GM12874 (cell line): Measurements from ENCODE around the gene ADAMTS7.

Experiments
- CTCF ChIP-seq: IDR thresholded peaks from 2 replicates; pipeline ENCODE4 v1.5.1; 2011; ENCODE audit warnings: low read depth, mild to moderate bottlenecking, control low read depth, low read length, moderate library complexity; ENCODE audit not compliant: insufficient read depth

Gene ADAMTS7

DNA sequence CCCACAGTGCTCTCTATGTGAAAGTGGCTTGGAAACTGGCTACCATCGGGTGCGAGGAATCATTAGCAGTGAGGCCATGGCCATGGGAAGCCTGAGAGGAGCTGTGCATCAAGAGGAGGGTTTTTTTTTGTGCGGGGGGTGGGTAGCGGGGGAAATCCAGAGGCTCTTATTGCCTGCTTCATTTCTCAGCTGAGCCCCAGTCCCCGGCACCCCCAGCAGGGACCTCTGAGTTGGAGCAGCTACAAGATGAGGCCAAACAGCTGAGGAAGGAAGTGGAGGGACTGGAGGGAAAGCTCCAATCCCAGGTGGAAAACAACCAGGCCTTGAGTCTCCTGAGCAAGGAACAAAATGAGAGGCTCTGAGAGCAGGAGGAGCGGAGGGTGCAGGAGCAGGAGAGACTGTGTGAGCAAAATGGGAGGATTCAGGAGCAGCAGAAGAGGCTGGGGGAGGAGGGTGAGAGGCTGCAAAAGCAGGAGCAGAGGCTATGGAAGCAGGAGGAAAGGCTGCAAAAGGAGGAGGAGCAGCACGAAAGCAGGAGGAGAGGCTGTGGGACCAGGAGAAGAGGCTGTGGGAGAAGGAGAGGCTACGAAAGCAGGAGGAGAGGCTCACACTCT is 76.7 kb downstream of the ADAMTS7 start:
- no peak for TF ChIP-seq CTCF

GRCh38 chr15:78732634-78733033 is 78.6 kb downstream of the ADAMTS7 start:
- no peak for TF ChIP-seq CTCF

GRCh38 chr15:78730955-78731354 is 80.3 kb downstream of the ADAMTS7 start:
- no peak for TF ChIP-seq CTCF

- no peak for TF ChIP-seq CTCF
Measured at GRCh38 chr15:78727561-78727960, 83.7 kb downstream of the ADAMTS7 start.

DNA sequence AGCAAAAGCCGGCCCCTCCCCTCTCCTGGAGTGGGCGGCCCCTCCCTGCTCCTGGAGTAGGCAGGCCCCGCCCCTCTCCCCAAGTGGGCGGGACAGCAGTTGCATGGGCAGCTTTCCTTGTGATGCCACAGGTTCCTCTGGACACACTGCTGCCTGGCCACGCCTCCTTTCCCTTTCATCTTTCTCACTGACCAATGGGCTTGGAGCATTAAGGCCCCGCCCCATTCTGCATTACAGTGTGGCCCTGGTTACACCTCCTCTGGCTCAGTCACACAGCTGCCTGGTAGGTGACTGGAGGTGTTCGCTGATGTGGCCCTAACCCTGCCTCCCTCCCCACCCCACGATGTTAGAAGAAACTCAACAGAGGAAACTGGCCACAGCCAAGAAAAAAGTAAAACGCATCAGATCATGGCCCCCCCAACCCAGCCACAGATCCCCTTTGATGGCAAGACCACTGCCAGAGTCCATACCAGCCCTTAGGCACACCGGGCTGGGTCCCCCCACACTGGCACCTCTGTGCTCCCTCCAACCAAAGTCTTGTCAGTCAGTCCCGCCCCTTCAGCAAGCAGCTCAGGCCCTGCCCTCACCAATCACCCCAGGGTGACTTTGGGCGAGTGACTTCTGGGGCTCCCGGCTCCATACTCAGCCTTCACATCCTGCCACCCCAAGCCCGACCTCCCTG is 84.3 kb downstream of the ADAMTS7 start:
- no peak for TF ChIP-seq CTCF

DNA sequence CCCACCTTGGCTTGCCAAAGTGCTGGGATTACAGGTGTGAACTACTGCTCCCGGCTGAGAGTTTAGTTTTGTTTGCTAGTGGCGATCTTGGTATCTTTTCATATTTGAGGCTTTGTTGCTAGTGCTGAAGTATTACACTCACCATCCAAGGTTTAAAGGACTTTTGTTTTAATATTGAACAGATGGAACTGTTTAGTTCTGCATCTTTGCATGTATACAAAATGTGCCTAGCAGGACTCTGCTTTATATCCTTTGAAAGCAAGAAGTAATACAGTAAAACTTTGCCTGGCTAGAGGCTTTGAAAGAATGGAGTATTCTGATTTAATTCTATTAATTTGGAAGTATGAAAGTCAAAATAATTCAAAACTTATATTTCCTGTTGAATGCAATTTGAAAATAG is 92.4 kb downstream of the ADAMTS7 start:
- no peak for TF ChIP-seq CTCF

GRCh38 chr15:78717956-78718656 is 93.2 kb downstream of the ADAMTS7 start:
- TF ChIP-seq CTCF, result no peak
